ENCODE measurements around the gene TPH1. TPM values are rescaled to one million over a fixed set of nuclear protein-coding genes. Genes with fewer than 3 reads are reported as not detected.

Gene TPH1
- total RNA-seq, 1 donor from 2014 or later = 0.54 TPM

DNA sequence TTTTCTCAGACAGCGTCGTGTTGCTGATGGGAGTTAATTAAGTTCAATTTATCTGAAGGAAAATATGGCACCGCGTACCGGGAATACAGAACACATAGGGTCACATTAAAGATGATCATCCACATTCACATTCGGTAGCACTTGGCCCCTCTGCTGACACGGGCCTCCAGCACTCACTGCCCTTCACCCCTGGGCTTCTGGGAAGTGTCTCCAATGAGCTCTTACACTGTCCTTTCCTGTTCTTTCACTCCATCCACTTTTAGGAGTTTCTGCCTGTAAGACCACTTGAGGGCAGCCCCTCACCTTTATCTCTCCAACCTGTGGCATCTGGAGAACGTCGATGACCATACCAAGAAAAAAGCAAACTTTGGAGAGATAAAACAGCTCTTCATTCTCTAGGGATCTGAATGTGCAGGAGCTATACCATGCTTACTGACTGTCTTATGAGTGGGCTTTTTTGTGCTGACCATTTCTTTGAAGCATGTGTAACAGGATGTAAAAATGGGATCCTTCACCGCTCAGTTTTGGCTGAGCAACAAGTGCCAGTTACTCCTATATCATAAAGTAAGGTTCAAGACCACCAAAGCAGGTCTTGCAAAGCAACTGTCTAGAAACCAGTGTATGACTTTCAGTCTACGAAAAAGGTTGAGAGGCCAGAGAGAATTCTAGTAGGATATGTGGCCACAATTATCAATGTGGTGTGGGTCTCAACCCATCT, 32.1 kb downstream of the TPH1 start:
- Mint-ChIP-seq H3K27ac (peak overlapping the region; percentile 91), H3K9me3 (no peaks in the 10 kb centered on the region), H3K4me3 (peak overlapping the region; percentile 96), H3K27me3 (ENCODE audit: low read depth) (peaks cover 23% of the 10 kb centered on the region), H3K4me1 (peaks cover 23% of the 10 kb centered on the region), H3K36me3 (no peaks in the 10 kb centered on the region)
- TF ChIP-seq, protein P1, sequence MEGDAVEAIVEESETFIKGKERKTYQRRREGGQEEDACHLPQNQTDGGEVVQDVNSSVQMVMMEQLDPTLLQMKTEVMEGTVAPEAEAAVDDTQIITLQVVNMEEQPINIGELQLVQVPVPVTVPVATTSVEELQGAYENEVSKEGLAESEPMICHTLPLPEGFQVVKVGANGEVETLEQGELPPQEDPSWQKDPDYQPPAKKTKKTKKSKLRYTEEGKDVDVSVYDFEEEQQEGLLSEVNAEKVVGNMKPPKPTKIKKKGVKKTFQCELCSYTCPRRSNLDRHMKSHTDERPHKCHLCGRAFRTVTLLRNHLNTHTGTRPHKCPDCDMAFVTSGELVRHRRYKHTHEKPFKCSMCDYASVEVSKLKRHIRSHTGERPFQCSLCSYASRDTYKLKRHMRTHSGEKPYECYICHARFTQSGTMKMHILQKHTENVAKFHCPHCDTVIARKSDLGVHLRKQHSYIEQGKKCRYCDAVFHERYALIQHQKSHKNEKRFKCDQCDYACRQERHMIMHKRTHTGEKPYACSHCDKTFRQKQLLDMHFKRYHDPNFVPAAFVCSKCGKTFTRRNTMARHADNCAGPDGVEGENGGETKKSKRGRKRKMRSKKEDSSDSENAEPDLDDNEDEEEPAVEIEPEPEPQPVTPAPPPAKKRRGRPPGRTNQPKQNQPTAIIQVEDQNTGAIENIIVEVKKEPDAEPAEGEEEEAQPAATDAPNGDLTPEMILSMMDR (IDR thresholded peaks at IDR 0.05; ENCODE audit: unreplicated experiment) = no peak
- DNase-seq (ENCODE audit: low spot score in 2 of 2, unreplicated experiment in 2 of 2) = no peak

DNA sequence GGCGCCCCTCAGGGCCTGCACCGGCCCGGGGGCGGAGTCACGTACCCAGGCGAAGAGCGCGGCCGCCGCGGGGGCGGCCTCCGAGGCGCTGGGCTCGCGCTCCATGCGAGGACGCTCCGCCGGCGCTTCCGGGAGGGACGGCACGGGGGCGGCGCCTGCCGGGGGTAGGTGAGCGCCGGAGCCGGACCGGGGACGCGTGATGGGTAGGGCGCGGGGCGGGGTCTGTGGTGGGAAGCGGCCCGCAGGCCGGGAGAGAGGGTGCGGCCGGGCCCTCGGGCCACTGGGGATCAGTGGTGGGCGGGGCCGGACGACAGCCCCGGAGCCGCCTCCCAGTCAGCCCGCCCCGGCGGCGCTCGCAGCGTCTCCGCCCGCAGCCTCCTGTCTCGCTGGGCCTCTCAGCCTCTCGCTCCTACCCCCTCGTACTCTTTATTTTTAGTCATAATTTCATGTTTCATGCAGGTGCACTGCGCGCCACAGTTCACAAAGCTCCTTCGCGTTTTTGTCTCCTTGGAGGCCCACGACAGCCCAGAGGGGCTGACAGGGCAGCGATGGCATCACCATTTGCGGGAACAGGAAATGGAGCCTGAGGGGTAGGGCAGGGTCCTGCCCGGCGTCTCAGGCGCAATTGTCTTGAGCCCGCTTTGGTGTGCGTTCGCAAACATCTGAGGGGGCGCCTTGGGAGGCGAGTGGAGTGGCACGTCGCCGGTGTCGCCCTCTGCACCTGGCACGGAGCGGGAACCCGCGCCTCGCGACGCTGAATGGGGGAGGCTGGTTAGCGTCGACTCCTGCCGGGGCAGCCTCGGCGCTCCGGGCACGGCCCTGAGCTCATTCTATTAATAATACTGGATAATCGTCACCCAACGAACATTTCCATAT, 32.9 kb downstream of the TPH1 start, which contains the start of gene SERGEF:
SERGEF (minus strand) TSS at position 142 of the 876 bp plus-strand sequence; CDS start at position 105, 37 bp downstream.
- TF ChIP-seq, protein P1 (IDR thresholded peaks at IDR 0.05; ENCODE audit: unreplicated experiment) = peak; percentile 19
- no peaks in the 10 kb centered on the region for H3K9me3 Mint-ChIP-seq
- peaks cover 23% of the 10 kb centered on the region for H3K27me3 Mint-ChIP-seq (ENCODE audit: low read depth)
- DNase-seq (ENCODE audit: low spot score in 2 of 2, unreplicated experiment in 2 of 2) = peak; percentile 71 to 87
- H3K4me1 Mint-ChIP-seq = peaks cover 23% of the 10 kb centered on the region
- H3K36me3 Mint-ChIP-seq = no peaks in the 10 kb centered on the region
- H3K27ac Mint-ChIP-seq = peak within 1 kb of the TSS; percentile 91
- peak within 1 kb of the TSS; percentile 96 for H3K4me3 Mint-ChIP-seq

DNA sequence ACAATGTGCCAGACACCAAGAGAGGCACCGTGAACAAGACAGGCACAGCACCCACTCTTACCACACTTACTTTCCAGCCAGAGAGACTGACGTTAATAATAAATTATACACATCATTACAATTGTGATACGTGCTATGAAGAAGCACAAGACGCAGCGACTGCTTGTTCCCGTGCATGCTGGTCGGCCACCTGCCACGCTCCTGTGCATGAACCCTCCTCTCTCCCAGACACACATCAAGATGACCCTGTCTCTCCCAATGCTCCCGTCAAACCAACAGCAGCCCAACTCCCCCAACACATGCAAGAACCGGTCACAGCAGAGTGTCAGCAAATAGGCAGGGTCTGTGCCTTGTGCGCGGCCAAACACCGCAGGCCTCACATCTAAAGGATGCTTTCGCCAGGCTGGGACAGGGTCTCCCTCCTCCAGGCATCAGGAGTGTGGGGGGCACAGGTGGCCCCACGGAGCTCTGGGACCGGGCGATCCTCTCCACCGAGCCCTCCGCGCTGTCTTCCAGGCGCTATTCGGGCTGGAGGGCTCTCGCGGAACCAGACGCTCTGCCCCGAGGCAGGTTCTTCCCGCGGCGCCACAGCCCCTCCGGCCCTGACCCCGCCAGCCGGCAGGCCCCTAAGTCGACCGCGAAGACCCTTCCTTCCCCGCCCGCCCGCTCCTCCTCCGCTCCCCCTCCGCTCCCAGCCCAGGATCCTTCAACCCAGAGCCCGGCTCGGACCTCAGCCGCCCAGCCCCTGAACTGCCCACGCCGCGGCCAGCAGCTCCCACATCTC, 33.8 kb downstream of the TPH1 start:
- H3K36me3 Mint-ChIP-seq = no peaks in the 10 kb centered on the region
- peaks cover 23% of the 10 kb centered on the region for H3K27me3 Mint-ChIP-seq (ENCODE audit: low read depth)
- H3K4me1 Mint-ChIP-seq = peaks cover 23% of the 10 kb centered on the region
- peak; percentile 20 to 45 for DNase-seq (ENCODE audit: low spot score in 2 of 2, unreplicated experiment in 2 of 2)
- H3K27ac Mint-ChIP-seq = peak overlapping the region; percentile 36
- H3K4me3 Mint-ChIP-seq = peak overlapping the region; percentile 96
- TF ChIP-seq, protein P1 (IDR thresholded peaks at IDR 0.05; ENCODE audit: unreplicated experiment) = no peak
- H3K9me3 Mint-ChIP-seq = no peaks in the 10 kb centered on the region

GRCh38 chr11:18011633-18012032, 34.4 kb downstream of the TPH1 start:
- H3K27me3 Mint-ChIP-seq (ENCODE audit: low read depth) = peaks cover 22% of the 10 kb centered on the region
- peak overlapping the region; percentile 96 for H3K4me3 Mint-ChIP-seq
- peaks cover 18% of the 10 kb centered on the region for H3K4me1 Mint-ChIP-seq
- H3K9me3 Mint-ChIP-seq = no peaks in the 10 kb centered on the region
- DNase-seq (ENCODE audit: low spot score in 2 of 2, unreplicated experiment in 2 of 2) = no peak
- peak overlapping the region; percentile 5 for H3K27ac Mint-ChIP-seq
- peaks cover 2% of the 10 kb centered on the region for H3K36me3 Mint-ChIP-seq
- TF ChIP-seq, protein P1 (IDR thresholded peaks at IDR 0.05; ENCODE audit: unreplicated experiment) = no peak

GRCh38 chr11:18010977-18011586, 35.0 kb downstream of the TPH1 start:
- TF ChIP-seq, protein P1 (IDR thresholded peaks at IDR 0.05; ENCODE audit: unreplicated experiment) = no peak
- Mint-ChIP-seq H3K36me3 (peaks cover 5% of the 10 kb centered on the region), H3K27me3 (ENCODE audit: low read depth) (peaks cover 21% of the 10 kb centered on the region), H3K4me1 (peaks cover 18% of the 10 kb centered on the region), H3K9me3 (no peaks in the 10 kb centered on the region), H3K4me3 (peak overlapping the region; percentile 96), H3K27ac (no peak overlapping the region)
- DNase-seq (ENCODE audit: low spot score in 2 of 2, unreplicated experiment in 2 of 2) = no peak

Data from mesothelial cell of epicardium (in vitro differentiated cells).